GM23338 (cell line): Measurements from ENCODE around the gene CLIC3. TPM values are rescaled to one million over a fixed set of nuclear protein-coding genes. Genes with fewer than 3 reads are reported as not detected.

Source experiments
- ATAC-seq: fragments of 200-7000 bp; cut with Tn5 transposase; 3 replicates; pipeline ENCODE4 v1.9.1; 2020
- DNase-seq: peaks from one replicate; pipeline ENCODE4 v3.0.0-alpha.2; 2015; ENCODE audit warnings: low spot score
- H2AFZ ChIP-seq: fragments of 200-600 bp; sonication (generic); 2 replicates; pipeline ENCODE4 v1.8.0; 2016; ENCODE audit warnings: antibody characterized with exemption, mild to moderate bottlenecking, moderate library complexity
- H3F3A ChIP-seq: fragments of 200-600 bp; sonication (generic); replicated peaks from 2 replicates; pipeline ENCODE4 v1.8.0; 2017; ENCODE audit warnings: antibody characterized with exemption, mixed run types, low read depth
- H3K27ac ChIP-seq: fragments of 200-600 bp; sonication (generic); 2 replicates; pipeline ENCODE4 v1.6.1; 2016; ENCODE audit warnings: low read depth
- H3K27me3 ChIP-seq: fragments of 200-600 bp; sonication (generic); 2 replicates; pipeline ENCODE4 v1.8.0; 2016; ENCODE audit warnings: mild to moderate bottlenecking, mixed run types, moderate library complexity; ENCODE audit not compliant: insufficient read depth
- H3K36me3 ChIP-seq: fragments of 200-600 bp; sonication (generic); 2 replicates; pipeline ENCODE4 v1.8.0; 2016; ENCODE audit warnings: mild to moderate bottlenecking; ENCODE audit not compliant: insufficient read depth
- H3K4me1 ChIP-seq: fragments of 200-600 bp; sonication (generic); 2 replicates; pipeline ENCODE4 v1.8.0; 2016; ENCODE audit warnings: mild to moderate bottlenecking, moderate library complexity; ENCODE audit not compliant: insufficient read depth
- H3K4me2 ChIP-seq: fragments of 200-600 bp; sonication (generic); 2 replicates; pipeline ENCODE4 v1.7.1; 2017; ENCODE audit warnings: mixed run types
- H3K4me3 ChIP-seq: fragments of 200-600 bp; sonication (generic); 2 replicates; pipeline ENCODE4 v1.6.1; 2016; ENCODE audit warnings: mixed run types
- H3K79me2 ChIP-seq: fragments of 200-600 bp; sonication (generic); replicated peaks from 2 replicates; pipeline ENCODE4 v1.8.0; 2017; ENCODE audit warnings: mild to moderate bottlenecking; ENCODE audit not compliant: insufficient read depth
- H3K9me2 ChIP-seq: fragments of 200-600 bp; sonication (generic); 2 replicates; pipeline ENCODE4 v1.8.0; 2017; ENCODE audit not compliant: insufficient read depth
- H4K20me1 ChIP-seq: fragments of 200-600 bp; sonication (generic); replicated peaks from 2 replicates; pipeline ENCODE4 v1.8.0; 2017; ENCODE audit warnings: mild to moderate bottlenecking; ENCODE audit not compliant: insufficient read depth
- H3K27ac Mint-ChIP-seq: 2 replicates; pipeline ENCODE4 v1.8.0; 2020; ENCODE audit warnings: inconsistent platforms, mild to moderate bottlenecking, moderate library complexity, mixed read lengths
- H3K27me3 Mint-ChIP-seq: 3 replicates; pipeline ENCODE4 v1.8.0; 2022; ENCODE audit warnings: low read depth, mild to moderate bottlenecking, moderate library complexity, mixed read lengths, inconsistent platforms; ENCODE audit not compliant: insufficient read depth, poor library complexity
- H3K36me3 Mint-ChIP-seq: 3 replicates; pipeline ENCODE4 v1.8.0; 2021; ENCODE audit warnings: low read depth, mild to moderate bottlenecking, inconsistent platforms, moderate library complexity, mixed read lengths
- H3K4me1 Mint-ChIP-seq: 3 replicates; pipeline ENCODE4 v1.8.0; 2020; ENCODE audit warnings: mild to moderate bottlenecking, inconsistent platforms, mixed read lengths
- H3K4me3 Mint-ChIP-seq: 3 replicates; pipeline ENCODE4 v1.8.0; 2021; ENCODE audit warnings: moderate library complexity, mild to moderate bottlenecking, inconsistent platforms, mixed read lengths
- H3K9me3 Mint-ChIP-seq: 3 replicates; pipeline ENCODE4 v1.8.0; 2020; ENCODE audit warnings: moderate library complexity, mild to moderate bottlenecking, inconsistent platforms, mixed read lengths
- CREB1 ChIP-seq: fragments of 250-450 bp; sonication (Bioruptor Pico); IDR thresholded peaks from 2 replicates; pipeline ENCODE4 v1.5.0; 2020; ENCODE audit warnings: low read depth, mild to moderate bottlenecking, moderate library complexity
- EZH2 ChIP-seq: fragments of 200-600 bp; sonication (generic); IDR thresholded peaks from one replicate; pipeline ENCODE4 v1.8.0; 2017; ENCODE audit warnings: antibody characterized with exemption, mild to moderate bottlenecking, low read depth; ENCODE audit not compliant: unreplicated experiment
- JUNB ChIP-seq: IDR thresholded peaks from one replicate; pipeline ENCODE4 v1.6.1; 2016; ENCODE audit warnings: antibody characterized with exemption; ENCODE audit not compliant: unreplicated experiment
- NANOG ChIP-seq: IDR thresholded peaks from 2 replicates; pipeline ENCODE4 v1.6.1; 2016; ENCODE audit warnings: antibody characterized with exemption, borderline replicate concordance
- POLR2AphosphoS5 ChIP-seq: IDR thresholded peaks from 2 replicates; pipeline ENCODE4 v1.6.1; 2016; ENCODE audit warnings: antibody characterized with exemption, low read depth
- STAT1 ChIP-seq: IDR thresholded peaks from one replicate; pipeline ENCODE4 v1.6.1; 2016; ENCODE audit warnings: antibody characterized with exemption; ENCODE audit not compliant: unreplicated experiment
- ZNF114 ChIP-seq: fragments of 250-450 bp; sonication (Bioruptor Pico); IDR thresholded peaks from 2 replicates; pipeline ENCODE4 v1.5.0; 2020; ENCODE audit warnings: mild to moderate bottlenecking, moderate library complexity
- ZNF331 ChIP-seq: fragments of 250-450 bp; sonication (Bioruptor Pico); IDR thresholded peaks from 2 replicates; pipeline ENCODE4 v1.5.0; 2020; ENCODE audit warnings: low read depth, mild to moderate bottlenecking, moderate library complexity
- polyA plus RNA-seq: library from polyadenylated mRNA; unstranded; fragments of >200 nt; fragmentation: Nextera tagmentation; extraction: Ambion mirVana; gene quantifications from 2 replicates; pipeline ENCODE4 v1.2.1, GENCODE V29; 2016
- total RNA-seq: library from RNA; depleted of rRNA; stranded (reverse); fragments of >200 nt; shearing (Covaris generic); gene quantifications from 2 replicates; pipeline ENCODE4 v1.2.3, GENCODE V29; 2014
- TF ChIP-seq, protein P1 (sequence below): IDR thresholded peaks from one replicate; pipeline ENCODE4 v1.6.1; 2018; ENCODE audit warnings: antibody characterized with exemption; ENCODE audit not compliant: unreplicated experiment
- TF ChIP-seq, protein P2 (sequence below): IDR thresholded peaks from 2 replicates; pipeline ENCODE4 v1.6.1; 2016; ENCODE audit warnings: antibody characterized with exemption
- TF ChIP-seq, protein P3 (sequence below): fragments of 250-450 bp; sonication (Bioruptor Pico); IDR thresholded peaks from 2 replicates; pipeline ENCODE4 v1.5.0; 2020; ENCODE audit warnings: mild to moderate bottlenecking, moderate library complexity

Gene CLIC3
- total and polyA plus RNA-seq, 2 experiments from 2014 or later = 0.53 to 0.56 TPM

DNA sequence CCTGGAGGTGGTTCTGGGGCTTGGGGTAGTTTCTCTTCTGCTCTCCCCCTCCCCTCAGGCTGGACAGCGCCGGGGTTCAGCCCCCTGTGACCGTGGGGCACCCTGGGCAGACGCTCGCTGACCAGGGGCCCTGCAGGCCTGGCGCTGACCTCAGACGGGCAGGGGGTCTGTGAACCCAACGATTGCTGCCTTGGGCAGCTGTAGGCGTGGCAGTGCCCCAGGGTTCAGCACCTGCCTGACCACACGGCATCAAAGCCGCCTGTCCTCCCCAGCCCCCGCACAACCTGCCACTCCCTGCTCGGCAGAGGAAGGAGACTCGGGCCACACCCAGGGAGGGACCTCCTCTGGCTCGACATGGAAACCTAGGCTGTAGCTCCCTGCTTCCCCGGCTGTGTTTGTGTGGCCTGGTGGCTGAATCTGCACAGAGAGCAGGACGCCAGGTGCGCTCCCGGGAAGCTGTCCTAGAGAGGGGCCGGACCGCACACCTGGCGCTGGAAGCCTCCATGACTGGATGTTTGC, 32.1 kb downstream of the CLIC3 start:
- Histone ChIP-seq H3K4me1 (peaks cover 9% of the 10 kb centered on the region), H2AFZ (no peak overlapping the region), H3K9me2 (no peaks in the 10 kb centered on the region), H3K36me3 (no peaks in the 10 kb centered on the region), H3K27ac (no peak overlapping the region), H3K79me2 (no peaks in the 10 kb centered on the region), H4K20me1 (no peaks in the 10 kb centered on the region), H3F3A (no peaks in the 10 kb centered on the region), H3K4me3 (no peak overlapping the region), H3K27me3 (no peaks in the 10 kb centered on the region), H3K4me2 (no peak overlapping the region)
- Mint-ChIP-seq H3K4me3 (no peak overlapping the region), H3K27ac (no peak overlapping the region), H3K9me3 (no peaks in the 10 kb centered on the region; the same call in 2 of the 3 replicates), H3K27me3 (peaks cover 4% of the 10 kb centered on the region), H3K4me1 (peaks cover 9% of the 10 kb centered on the region), H3K36me3 (no peaks in the 10 kb centered on the region)
- no peak for DNase-seq
- TF ChIP-seq CREB1 (CRISPR knock-in tag) = no peak
- TF ChIP-seq, protein P1, sequence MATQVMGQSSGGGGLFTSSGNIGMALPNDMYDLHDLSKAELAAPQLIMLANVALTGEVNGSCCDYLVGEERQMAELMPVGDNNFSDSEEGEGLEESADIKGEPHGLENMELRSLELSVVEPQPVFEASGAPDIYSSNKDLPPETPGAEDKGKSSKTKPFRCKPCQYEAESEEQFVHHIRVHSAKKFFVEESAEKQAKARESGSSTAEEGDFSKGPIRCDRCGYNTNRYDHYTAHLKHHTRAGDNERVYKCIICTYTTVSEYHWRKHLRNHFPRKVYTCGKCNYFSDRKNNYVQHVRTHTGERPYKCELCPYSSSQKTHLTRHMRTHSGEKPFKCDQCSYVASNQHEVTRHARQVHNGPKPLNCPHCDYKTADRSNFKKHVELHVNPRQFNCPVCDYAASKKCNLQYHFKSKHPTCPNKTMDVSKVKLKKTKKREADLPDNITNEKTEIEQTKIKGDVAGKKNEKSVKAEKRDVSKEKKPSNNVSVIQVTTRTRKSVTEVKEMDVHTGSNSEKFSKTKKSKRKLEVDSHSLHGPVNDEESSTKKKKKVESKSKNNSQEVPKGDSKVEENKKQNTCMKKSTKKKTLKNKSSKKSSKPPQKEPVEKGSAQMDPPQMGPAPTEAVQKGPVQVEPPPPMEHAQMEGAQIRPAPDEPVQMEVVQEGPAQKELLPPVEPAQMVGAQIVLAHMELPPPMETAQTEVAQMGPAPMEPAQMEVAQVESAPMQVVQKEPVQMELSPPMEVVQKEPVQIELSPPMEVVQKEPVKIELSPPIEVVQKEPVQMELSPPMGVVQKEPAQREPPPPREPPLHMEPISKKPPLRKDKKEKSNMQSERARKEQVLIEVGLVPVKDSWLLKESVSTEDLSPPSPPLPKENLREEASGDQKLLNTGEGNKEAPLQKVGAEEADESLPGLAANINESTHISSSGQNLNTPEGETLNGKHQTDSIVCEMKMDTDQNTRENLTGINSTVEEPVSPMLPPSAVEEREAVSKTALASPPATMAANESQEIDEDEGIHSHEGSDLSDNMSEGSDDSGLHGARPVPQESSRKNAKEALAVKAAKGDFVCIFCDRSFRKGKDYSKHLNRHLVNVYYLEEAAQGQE = peak; percentile 29
- no peak; the same call in 2 of the 3 replicates for ATAC-seq

DNA sequence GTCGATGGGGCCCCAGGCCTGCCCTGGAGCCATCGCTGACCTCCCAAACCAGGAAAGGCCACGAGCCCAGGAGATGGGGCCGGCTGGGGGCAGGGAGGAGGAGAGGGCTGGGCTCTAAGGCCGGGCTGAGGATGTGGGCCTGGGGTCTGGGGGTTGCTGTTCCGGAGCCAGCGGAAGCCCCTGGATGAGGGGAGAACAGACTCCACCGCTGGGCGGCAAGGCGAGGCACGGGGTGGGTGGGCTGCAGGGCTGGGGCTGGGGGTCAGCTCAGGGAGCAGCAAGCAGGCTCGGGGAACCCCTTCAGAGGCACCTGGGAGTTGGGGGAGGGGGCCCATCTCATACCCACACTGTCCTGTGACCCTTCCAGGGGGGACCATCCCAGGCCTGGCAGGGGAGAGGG, 32.6 kb downstream of the CLIC3 start:
- Histone ChIP-seq H3K9me2 (no peaks in the 10 kb centered on the region), H3F3A (no peaks in the 10 kb centered on the region), H4K20me1 (no peaks in the 10 kb centered on the region), H3K4me3 (no peak overlapping the region), H3K4me1 (peaks cover 9% of the 10 kb centered on the region), H3K4me2 (no peak overlapping the region), H2AFZ (no peak overlapping the region), H3K36me3 (no peaks in the 10 kb centered on the region), H3K27ac (no peak overlapping the region), H3K79me2 (no peaks in the 10 kb centered on the region), H3K27me3 (no peaks in the 10 kb centered on the region)
- Mint-ChIP-seq H3K36me3 (no peaks in the 10 kb centered on the region), H3K4me3 (no peak overlapping the region), H3K27ac (no peak overlapping the region), H3K9me3 (no peaks in the 10 kb centered on the region; the same call in 2 of the 3 replicates), H3K4me1 (peaks cover 9% of the 10 kb centered on the region), H3K27me3 (peaks cover 5% of the 10 kb centered on the region)
- ATAC-seq = no peak
- DNase-seq = no peak
- no peak for TF ChIP-seq JUNB
- no peak for TF ChIP-seq POLR2AphosphoS5
- no peak for TF ChIP-seq NANOG
- TF ChIP-seq ZNF114 = no peak
- TF ChIP-seq STAT1 = no peak
- no peak for TF ChIP-seq CREB1 (CRISPR knock-in tag)
- no peak for TF ChIP-seq ZNF331 (CRISPR knock-in tag)
- TF ChIP-seq, protein P2, sequence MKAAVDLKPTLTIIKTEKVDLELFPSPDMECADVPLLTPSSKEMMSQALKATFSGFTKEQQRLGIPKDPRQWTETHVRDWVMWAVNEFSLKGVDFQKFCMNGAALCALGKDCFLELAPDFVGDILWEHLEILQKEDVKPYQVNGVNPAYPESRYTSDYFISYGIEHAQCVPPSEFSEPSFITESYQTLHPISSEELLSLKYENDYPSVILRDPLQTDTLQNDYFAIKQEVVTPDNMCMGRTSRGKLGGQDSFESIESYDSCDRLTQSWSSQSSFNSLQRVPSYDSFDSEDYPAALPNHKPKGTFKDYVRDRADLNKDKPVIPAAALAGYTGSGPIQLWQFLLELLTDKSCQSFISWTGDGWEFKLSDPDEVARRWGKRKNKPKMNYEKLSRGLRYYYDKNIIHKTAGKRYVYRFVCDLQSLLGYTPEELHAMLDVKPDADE = no peak
- no peak for TF ChIP-seq EZH2
- TF ChIP-seq, protein P3, sequence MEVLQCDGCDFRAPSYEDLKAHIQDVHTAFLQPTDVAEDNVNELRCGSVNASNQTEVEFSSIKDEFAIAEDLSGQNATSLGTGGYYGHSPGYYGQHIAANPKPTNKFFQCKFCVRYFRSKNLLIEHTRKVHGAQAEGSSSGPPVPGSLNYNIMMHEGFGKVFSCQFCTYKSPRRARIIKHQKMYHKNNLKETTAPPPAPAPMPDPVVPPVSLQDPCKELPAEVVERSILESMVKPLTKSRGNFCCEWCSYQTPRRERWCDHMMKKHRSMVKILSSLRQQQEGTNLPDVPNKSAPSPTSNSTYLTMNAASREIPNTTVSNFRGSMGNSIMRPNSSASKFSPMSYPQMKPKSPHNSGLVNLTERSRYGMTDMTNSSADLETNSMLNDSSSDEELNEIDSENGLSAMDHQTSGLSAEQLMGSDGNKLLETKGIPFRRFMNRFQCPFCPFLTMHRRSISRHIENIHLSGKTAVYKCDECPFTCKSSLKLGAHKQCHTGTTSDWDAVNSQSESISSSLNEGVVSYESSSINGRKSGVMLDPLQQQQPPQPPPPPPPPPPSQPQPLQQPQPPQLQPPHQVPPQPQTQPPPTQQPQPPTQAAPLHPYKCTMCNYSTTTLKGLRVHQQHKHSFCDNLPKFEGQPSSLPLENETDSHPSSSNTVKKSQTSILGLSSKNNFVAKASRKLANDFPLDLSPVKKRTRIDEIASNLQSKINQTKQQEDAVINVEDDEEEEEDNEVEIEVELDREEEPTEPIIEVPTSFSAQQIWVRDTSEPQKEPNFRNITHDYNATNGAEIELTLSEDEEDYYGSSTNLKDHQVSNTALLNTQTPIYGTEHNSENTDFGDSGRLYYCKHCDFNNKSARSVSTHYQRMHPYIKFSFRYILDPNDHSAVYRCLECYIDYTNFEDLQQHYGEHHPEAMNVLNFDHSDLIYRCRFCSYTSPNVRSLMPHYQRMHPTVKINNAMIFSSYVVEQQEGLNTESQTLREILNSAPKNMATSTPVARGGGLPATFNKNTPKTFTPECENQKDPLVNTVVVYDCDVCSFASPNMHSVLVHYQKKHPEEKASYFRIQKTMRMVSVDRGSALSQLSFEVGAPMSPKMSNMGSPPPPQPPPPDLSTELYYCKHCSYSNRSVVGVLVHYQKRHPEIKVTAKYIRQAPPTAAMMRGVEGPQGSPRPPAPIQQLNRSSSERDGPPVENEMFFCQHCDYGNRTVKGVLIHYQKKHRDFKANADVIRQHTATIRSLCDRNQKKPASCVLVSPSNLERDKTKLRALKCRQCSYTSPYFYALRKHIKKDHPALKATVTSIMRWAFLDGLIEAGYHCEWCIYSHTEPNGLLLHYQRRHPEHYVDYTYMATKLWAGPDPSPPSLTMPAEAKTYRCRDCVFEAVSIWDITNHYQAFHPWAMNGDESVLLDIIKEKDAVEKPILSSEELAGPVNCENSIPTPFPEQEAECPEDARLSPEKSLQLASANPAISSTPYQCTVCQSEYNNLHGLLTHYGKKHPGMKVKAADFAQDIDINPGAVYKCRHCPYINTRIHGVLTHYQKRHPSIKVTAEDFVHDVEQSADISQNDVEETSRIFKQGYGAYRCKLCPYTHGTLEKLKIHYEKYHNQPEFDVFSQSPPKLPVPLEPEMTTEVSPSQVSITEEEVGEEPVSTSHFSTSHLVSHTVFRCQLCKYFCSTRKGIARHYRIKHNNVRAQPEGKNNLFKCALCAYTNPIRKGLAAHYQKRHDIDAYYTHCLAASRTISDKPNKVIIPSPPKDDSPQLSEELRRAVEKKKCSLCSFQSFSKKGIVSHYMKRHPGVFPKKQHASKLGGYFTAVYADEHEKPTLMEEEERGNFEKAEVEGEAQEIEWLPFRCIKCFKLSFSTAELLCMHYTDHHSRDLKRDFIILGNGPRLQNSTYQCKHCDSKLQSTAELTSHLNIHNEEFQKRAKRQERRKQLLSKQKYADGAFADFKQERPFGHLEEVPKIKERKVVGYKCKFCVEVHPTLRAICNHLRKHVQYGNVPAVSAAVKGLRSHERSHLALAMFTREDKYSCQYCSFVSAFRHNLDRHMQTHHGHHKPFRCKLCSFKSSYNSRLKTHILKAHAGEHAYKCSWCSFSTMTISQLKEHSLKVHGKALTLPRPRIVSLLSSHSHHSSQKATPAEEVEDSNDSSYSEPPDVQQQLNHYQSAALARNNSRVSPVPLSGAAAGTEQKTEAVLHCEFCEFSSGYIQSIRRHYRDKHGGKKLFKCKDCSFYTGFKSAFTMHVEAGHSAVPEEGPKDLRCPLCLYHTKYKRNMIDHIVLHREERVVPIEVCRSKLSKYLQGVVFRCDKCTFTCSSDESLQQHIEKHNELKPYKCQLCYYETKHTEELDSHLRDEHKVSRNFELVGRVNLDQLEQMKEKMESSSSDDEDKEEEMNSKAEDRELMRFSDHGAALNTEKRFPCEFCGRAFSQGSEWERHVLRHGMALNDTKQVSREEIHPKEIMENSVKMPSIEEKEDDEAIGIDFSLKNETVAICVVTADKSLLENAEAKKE = no peak
